ENCODE results near the gene NFE2L2. TPM values are rescaled to one million over a fixed set of nuclear protein-coding genes. Genes with fewer than 3 reads are reported as not detected.
"Not testable (repeated sequence)": the region's sequence is repeated elsewhere in the genome, so short reads cannot be mapped to it uniquely, and the experiment has no call there.

Gene NFE2L2
- total RNA-seq, 1 donor from 2014 or later: 105 TPM

DNA sequence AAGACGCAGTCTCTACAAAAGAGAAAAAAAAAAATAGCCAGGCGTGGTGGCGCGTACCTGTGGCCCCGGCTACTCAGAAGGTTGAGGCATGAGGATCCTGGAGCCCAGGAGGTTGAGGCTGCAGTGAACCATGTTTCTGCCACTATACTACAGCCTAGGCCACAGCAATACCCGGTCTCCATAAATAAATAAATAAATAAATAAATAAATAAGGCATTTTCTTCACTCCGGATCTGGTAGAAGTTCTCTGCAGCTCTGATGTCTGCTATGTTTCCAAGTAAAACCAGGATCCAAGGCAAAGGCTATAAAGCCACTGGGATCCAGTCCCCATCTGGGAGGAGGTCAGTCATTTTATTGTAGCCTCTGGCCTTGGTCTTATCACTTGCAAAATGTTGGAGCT is 15.5 kb downstream of the NFE2L2 start:
- no peak overlapping the region for H3K4me3 ChIP-seq
- no peak for ATAC-seq
- no peak overlapping the region for H3K27ac ChIP-seq
- H3K27me3 ChIP-seq (ENCODE audit: low read depth): no peaks in the 10 kb centered on the region
- intact Hi-C loops (cut with DNase I): no loop called here
- TF ChIP-seq, protein P1, sequence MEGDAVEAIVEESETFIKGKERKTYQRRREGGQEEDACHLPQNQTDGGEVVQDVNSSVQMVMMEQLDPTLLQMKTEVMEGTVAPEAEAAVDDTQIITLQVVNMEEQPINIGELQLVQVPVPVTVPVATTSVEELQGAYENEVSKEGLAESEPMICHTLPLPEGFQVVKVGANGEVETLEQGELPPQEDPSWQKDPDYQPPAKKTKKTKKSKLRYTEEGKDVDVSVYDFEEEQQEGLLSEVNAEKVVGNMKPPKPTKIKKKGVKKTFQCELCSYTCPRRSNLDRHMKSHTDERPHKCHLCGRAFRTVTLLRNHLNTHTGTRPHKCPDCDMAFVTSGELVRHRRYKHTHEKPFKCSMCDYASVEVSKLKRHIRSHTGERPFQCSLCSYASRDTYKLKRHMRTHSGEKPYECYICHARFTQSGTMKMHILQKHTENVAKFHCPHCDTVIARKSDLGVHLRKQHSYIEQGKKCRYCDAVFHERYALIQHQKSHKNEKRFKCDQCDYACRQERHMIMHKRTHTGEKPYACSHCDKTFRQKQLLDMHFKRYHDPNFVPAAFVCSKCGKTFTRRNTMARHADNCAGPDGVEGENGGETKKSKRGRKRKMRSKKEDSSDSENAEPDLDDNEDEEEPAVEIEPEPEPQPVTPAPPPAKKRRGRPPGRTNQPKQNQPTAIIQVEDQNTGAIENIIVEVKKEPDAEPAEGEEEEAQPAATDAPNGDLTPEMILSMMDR (IDR thresholded peaks at IDR 0.05): no peak
- no peaks in the 10 kb centered on the region for H3K9me3 ChIP-seq
- no peak for DNase-seq
- peaks cover 99% of the 10 kb centered on the region for H3K4me1 ChIP-seq
- no peaks in the 10 kb centered on the region for H3K36me3 ChIP-seq

DNA sequence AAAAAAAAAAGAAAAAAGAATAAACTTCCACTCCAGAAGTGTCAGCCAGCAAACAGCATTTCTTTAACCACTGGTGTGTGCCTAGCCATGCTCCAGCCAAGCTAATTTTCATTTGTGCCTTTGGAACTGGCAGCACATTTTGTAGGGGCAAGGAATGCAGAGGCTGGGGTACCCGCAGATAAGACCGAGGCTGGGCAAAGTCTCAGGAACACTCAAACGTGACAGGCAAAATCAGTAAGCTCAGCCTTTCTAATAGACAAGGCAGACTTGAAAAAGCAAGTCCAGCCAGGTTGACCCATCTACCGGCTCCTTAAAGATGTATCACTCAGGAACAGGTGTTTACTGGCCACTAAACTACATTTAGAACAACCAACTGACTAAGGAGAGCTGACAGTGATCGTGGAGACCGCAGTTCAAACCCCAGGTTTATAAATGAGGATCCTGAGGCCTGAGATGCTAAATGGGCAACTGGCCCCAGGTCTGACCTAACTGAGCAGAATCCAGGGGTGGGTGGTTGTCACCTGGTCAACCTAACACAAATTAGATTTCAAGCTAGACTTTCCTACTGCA is 16.7 kb downstream of the NFE2L2 start:
- peaks cover 98% of the 10 kb centered on the region for H3K4me1 ChIP-seq
- H3K27ac ChIP-seq: no peak overlapping the region
- intact Hi-C loops (cut with DNase I): no loop called here

DNA sequence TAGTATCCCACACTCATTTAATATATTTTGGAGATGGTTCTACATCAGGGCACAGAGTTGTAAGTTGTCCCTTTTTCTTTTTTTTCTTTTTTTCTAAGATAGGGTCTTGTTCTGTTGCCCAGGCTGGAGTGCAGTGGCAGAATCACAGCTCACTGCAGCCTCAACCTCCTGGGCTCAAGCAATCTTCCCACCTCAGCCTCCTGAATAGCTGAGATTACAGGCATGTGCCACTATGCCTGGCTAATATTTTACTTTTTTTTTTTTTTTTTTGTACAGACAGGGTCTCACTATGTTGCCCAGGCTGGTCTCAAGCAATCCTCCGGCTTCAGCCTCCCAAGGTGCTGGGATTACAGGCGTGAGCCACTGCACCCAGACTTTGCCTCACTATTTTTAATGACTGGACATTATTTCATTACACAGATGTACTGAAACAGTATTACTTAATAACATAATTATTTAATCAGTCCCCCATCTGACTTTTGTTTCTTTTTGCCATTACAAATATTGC is 17.9 kb downstream of the NFE2L2 start:
- H3K36me3 ChIP-seq; ATAC-seq; intact Hi-C loops (cut with DNase I); H3K27me3 ChIP-seq (ENCODE audit: low read depth); H3K4me3 ChIP-seq; H3K27ac ChIP-seq; DNase-seq; H3K9me3 ChIP-seq: not testable (repeated sequence)
- H3K4me1 ChIP-seq: peaks cover 98% of the 10 kb centered on the region

More for the DNA sequence above, 16.7 kb downstream of the NFE2L2 start:
- DNase-seq (no peak), ATAC-seq (no peak)
- H3K36me3 ChIP-seq: no peaks in the 10 kb centered on the region
- no peak overlapping the region for H3K4me3 ChIP-seq
- TF ChIP-seq, protein P1 (IDR thresholded peaks at IDR 0.05): no peak
- H3K27me3 ChIP-seq (ENCODE audit: low read depth): no peaks in the 10 kb centered on the region
- H3K9me3 ChIP-seq: no peaks in the 10 kb centered on the region

DNA sequence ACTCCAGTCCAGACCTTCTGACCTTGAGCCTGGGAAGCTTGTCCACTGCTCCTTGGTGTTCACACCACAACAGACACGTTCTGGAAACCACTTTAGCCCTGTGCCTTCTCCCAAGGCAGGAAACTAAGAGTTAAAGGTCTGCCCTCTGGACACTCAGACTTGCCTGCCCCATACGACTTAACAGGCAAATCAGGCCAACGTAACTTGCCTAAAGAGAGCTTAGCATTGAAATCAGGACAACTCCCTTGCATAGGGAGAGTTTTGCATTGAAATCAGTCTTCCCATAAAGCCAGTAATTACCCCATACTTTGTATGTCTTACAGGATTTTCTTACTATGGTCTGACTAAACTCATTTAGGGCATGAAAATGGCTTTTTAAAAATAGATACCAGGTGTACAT is 18.5 kb downstream of the NFE2L2 start:
- Histone ChIP-seq H3K4me3 (no peak overlapping the region), H3K27me3 (ENCODE audit: low read depth) (no peaks in the 10 kb centered on the region), H3K27ac (no peak overlapping the region), H3K4me1 (peaks cover 98% of the 10 kb centered on the region), H3K36me3 (no peaks in the 10 kb centered on the region), H3K9me3 (no peaks in the 10 kb centered on the region)
- no peak for DNase-seq
- intact Hi-C loops (cut with DNase I): no loop called here
- TF ChIP-seq, protein P1 (IDR thresholded peaks at IDR 0.05): no peak
- no peak for ATAC-seq

DNA sequence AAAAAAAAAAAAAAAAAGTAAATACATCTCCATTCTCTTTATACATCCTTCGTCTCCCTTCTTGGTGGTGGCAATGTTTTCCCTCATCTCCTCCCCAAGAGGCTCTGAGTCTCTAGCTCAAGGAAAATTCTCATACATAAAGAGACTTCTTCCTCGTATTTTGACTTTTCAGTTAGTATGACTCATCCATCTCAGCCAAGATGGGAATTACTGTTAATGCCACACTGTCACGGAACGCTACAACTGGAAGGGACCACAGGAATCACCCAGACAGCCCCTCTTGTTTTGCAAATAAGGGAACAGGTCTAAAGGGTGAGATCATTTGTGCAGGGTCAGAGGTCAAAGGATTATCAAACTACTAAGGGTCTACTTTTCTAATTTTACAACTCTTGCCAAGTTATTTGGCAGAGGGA is 19.5 kb downstream of the NFE2L2 start:
- Histone ChIP-seq H3K4me1 (peaks cover 98% of the 10 kb centered on the region), H3K27ac (peak overlapping the region; percentile 28), H3K36me3 (no peaks in the 10 kb centered on the region), H3K27me3 (ENCODE audit: low read depth) (no peaks in the 10 kb centered on the region), H3K4me3 (no peak overlapping the region), H3K9me3 (no peaks in the 10 kb centered on the region)
- ATAC-seq (peak in 1 of 2 donors; percentile 29), DNase-seq (no peak)
- intact Hi-C loops (cut with DNase I): no loop called here
- TF ChIP-seq, protein P1 (IDR thresholded peaks at IDR 0.05): no peak

DNA sequence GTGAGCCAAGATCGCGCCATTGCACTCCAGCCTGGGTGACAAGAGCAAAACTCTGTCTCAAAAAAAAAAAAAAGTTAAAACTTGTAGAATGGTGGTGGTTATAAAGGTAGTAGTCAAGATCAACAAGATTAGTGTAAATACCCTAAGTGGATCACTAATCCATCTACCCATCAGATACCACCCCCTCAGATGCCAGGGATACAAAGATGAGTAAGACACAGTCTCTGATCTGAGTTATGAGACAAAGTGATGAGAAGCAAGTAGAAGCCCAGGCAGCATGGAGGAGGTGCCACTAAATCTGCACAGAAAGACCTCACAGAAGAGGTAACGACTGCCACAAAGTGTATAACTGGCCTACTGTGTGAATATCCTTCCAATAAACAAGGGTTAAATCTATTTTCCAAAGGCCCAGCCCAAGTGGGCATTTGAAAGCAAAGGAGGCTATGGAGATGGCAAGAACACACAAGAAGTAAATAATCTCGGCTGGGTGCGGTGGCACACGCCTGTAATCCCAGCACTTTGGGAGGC is 20.2 kb downstream of the NFE2L2 start:
- Histone ChIP-seq H3K4me1 (peaks cover 98% of the 10 kb centered on the region), H3K27me3 (ENCODE audit: low read depth) (no peaks in the 10 kb centered on the region), H3K36me3 (no peaks in the 10 kb centered on the region), H3K27ac (peak overlapping the region; percentile 28), H3K9me3 (no peaks in the 10 kb centered on the region), H3K4me3 (no peak overlapping the region)
- TF ChIP-seq, protein P1 (IDR thresholded peaks at IDR 0.05): no peak
- DNase-seq (no peak), ATAC-seq (no peak)
- intact Hi-C loops (cut with DNase I): no loop called here
